ENCODE measurements around the gene CTNNA2.
A peak's percentile ranks its signal among the peaks of the same experiment; 100 is the strongest.

The CTNNA2 gene

GRCh38 chr2:79512442-79513401 is at the start of gene CTNNA2:
TSS of gene CTNNA2 (plus strand) at chr2:79513051.
- DNase-seq: peak; percentile 55 to 92

GRCh38 chr2:79487399-79487798 is 25.5 kb upstream of the CTNNA2 start:
- no peak for DNase-seq

- no peak for DNase-seq
Measured at GRCh38 chr2:79511320-79511951, 1.4 kb upstream of the CTNNA2 start.

GRCh38 chr2:79513711-79514110 is 860 bp downstream of the CTNNA2 start:
- DNase-seq: no peak

GRCh38 chr2:79529636-79530035 is 16.8 kb downstream of the CTNNA2 start:
- DNase-seq: no peak

GRCh38 chr2:79530443-79530842 is 17.6 kb downstream of the CTNNA2 start:
- no peak for DNase-seq

- no peak for DNase-seq
Measured at GRCh38 chr2:79547568-79547967, 34.7 kb downstream of the CTNNA2 start.

- DNase-seq: no peak
Measured at GRCh38 chr2:79552653-79553052, 39.8 kb downstream of the CTNNA2 start.

- no peak for DNase-seq
Measured at GRCh38 chr2:79554899-79555298, 42.0 kb downstream of the CTNNA2 start.

GRCh38 chr2:79564065-79564464 is 51.2 kb downstream of the CTNNA2 start:
- no peak for DNase-seq

- DNase-seq: no peak
Measured at GRCh38 chr2:79569048-79569447, 56.2 kb downstream of the CTNNA2 start.

GRCh38 chr2:79573895-79574674 is 61.2 kb downstream of the CTNNA2 start:
- DNase-seq: no peak

- no peak for DNase-seq
Measured at GRCh38 chr2:79576451-79576850, 63.6 kb downstream of the CTNNA2 start.

- DNase-seq: no peak
Measured at GRCh38 chr2:79578952-79579351, 66.1 kb downstream of the CTNNA2 start.

- DNase-seq: no peak
Measured at GRCh38 chr2:79580175-79580574, 67.3 kb downstream of the CTNNA2 start.

GRCh38 chr2:79585701-79586433 is 73.0 kb downstream of the CTNNA2 start:
- no peak for DNase-seq

GRCh38 chr2:79591281-79591680 is 78.4 kb downstream of the CTNNA2 start:
- no peak for DNase-seq

- no peak for DNase-seq
Measured at GRCh38 chr2:79593237-79593867, 80.5 kb downstream of the CTNNA2 start.

GRCh38 chr2:79596403-79596802 is 83.6 kb downstream of the CTNNA2 start:
- no peak for DNase-seq

- DNase-seq: no peak
Measured at GRCh38 chr2:79604748-79605147, 91.9 kb downstream of the CTNNA2 start.

- no peak for DNase-seq
Measured at GRCh38 chr2:79611448-79612016, 98.7 kb downstream of the CTNNA2 start.

GRCh38 chr2:79612999-79613398 is 100.1 kb downstream of the CTNNA2 start:
- no peak for DNase-seq

All from NCI-H446 (cell line).